ENCODE data around the gene RYR1. TPM values are rescaled to one million over a fixed set of nuclear protein-coding genes. Genes with fewer than 3 reads are reported as not detected.

RYR1 gene
- total RNA-seq, 2 experiments from 2014 or later, result 0.20 to 1.2 TPM

DNA sequence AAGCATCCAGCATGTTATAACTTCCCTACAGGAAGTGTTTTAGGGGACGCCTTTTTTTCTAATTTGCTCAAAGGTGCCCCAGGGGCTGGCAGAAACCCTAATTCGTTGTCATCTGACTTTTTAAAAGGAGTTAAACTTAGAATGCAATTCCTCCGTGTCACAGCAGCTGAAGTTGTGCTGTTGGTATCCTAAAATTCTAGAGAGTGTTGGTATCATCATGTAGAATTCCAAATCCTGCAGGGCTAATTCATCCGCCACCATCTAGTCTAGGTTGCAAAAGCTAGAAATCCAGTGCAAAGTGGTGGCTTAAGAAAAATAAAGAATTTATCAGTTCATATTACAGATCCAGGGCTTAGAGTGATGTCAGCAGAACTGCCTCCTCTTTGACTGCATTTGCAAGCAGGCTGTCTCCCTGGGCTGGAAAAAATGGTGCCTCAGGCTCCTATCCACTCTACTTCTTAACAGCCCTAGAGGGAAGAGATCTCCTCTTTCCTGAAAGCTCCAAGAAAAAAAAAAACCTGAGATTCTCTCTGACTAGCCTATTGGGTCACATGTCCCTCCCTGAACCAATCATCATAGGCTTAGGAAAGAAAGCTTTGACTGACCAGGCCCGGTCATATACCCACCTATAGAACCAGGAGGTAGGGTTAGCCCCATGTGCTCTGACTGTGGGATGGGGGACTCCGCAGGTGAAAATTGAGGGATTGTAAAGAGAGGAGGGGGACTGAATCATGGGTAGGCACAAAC lies 111.3 kb downstream of the RYR1 start:
- Mint-ChIP-seq H3K4me3 (no peak overlapping the region), H3K36me3 (ENCODE audit: low read depth) (no peaks in the 10 kb centered on the region), H3K9me3 (no peaks in the 10 kb centered on the region), H3K27me3 (no peaks in the 10 kb centered on the region), H3K27ac (peak overlapping the region; percentile 0), H3K4me1 (ENCODE audit: low read depth) (peaks cover 19% of the 10 kb centered on the region)
- Histone ChIP-seq H3K36me3 (ENCODE audit: insufficient read depth, low read length) (no peaks in the 10 kb centered on the region), H3K4me1 (ENCODE audit: insufficient read depth, low read length) (peaks cover 20% of the 10 kb centered on the region), H3K9me3 (ENCODE audit: control insufficient read depth in 1 of 2, insufficient read depth in 1 of 2, low read length in 2 of 2) (no peaks in the 10 kb centered on the region), H3K27me3 (ENCODE audit: control insufficient read depth in 1 of 2, insufficient read depth in 2 of 2, low read length in 2 of 2) (no peaks in the 10 kb centered on the region), H3K27ac (ENCODE audit: low read depth in 1 of 2, low read length in 2 of 2) (no peak overlapping the region), H3K4me3 (ENCODE audit: low read length) (no peak overlapping the region)
- TF ChIP-seq, protein P1, sequence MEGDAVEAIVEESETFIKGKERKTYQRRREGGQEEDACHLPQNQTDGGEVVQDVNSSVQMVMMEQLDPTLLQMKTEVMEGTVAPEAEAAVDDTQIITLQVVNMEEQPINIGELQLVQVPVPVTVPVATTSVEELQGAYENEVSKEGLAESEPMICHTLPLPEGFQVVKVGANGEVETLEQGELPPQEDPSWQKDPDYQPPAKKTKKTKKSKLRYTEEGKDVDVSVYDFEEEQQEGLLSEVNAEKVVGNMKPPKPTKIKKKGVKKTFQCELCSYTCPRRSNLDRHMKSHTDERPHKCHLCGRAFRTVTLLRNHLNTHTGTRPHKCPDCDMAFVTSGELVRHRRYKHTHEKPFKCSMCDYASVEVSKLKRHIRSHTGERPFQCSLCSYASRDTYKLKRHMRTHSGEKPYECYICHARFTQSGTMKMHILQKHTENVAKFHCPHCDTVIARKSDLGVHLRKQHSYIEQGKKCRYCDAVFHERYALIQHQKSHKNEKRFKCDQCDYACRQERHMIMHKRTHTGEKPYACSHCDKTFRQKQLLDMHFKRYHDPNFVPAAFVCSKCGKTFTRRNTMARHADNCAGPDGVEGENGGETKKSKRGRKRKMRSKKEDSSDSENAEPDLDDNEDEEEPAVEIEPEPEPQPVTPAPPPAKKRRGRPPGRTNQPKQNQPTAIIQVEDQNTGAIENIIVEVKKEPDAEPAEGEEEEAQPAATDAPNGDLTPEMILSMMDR (IDR thresholded peaks at IDR 0.05), result peak; percentile 81
- ATAC-seq (ENCODE audit: poor library complexity) (no peak), DNase-seq (peak in 3 of 14 experiments; percentile 40 to 85 (median 75))
- POLR2A ChIA-PET, result interaction anchor here (0.7 to 1.1 kb wide), 3 partner anchors 90 to 142 kb away, joined by 3 to 5 read pairs (median 3); partner anchors contain the start of gene FAM98C
- CTCF ChIA-PET, result interaction anchor here (0.8 to 1.6 kb wide), 3 partner anchors 30 to 90 kb away, joined by 3 to 5 read pairs (median 5); partner anchors contain the start of gene EIF3K
- intact Hi-C loops (cut with DNase I, micrococcal nuclease), result loop anchor here (1.0 to 10.0 kb wide), 8 partner anchors 15 to 386 kb away; partner anchors contain the start of genes EIF3K (in 1 of the 2), FAM98C (in 1 of the 2), MAP4K1 (in 1 of the 2) and MRPS12 (in 1 of the 2)

DNA sequence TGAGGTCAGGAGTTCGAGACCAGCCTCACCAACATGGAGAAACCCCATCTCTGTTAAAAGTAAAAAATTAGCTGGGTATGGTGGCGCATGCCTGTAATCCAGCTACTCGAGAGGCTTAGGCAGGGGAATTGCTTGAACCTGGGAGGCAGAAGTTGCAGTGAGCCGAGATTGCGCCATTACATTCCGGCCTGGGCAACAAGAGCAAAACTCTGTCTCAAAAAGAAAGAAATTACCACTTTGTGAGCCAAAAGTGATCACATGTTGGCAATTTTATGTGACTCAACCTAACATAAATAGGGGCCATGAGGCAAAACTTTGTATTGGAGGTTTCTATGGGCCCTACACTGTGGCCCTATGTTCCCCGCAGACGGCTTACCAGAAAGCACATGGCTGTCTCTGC lies 112.1 kb downstream of the RYR1 start:
- Mint-ChIP-seq H3K27ac (no peak overlapping the region), H3K4me1 (ENCODE audit: low read depth) (peaks cover 16% of the 10 kb centered on the region), H3K4me3 (no peak overlapping the region), H3K36me3 (ENCODE audit: low read depth) (no peaks in the 10 kb centered on the region), H3K27me3 (no peaks in the 10 kb centered on the region), H3K9me3 (no peaks in the 10 kb centered on the region)
- no peak for ATAC-seq (ENCODE audit: poor library complexity)
- no peak for DNase-seq
- TF ChIP-seq, protein P1 (IDR thresholded peaks at IDR 0.05), result no peak
- ChIA-PET CTCF (interaction anchor here (1.4 kb wide), 1 partner anchor 30 kb away, joined by 5 read pairs; no protein-coding TSS in a partner anchor), POLR2A (no interaction called here)
- H3K4me3 ChIP-seq (ENCODE audit: low read length), result no peak overlapping the region
- no peaks in the 10 kb centered on the region for H3K27me3 ChIP-seq (ENCODE audit: control insufficient read depth in 1 of 2, insufficient read depth in 2 of 2, low read length in 2 of 2)
- H3K4me1 ChIP-seq (ENCODE audit: insufficient read depth, low read length), result peaks cover 17% of the 10 kb centered on the region
- intact Hi-C loops (cut with DNase I, micrococcal nuclease), result loop anchor here in 1 of 2 experiments (2.0 to 10.0 kb wide), 5 partner anchors 31 to 385 kb away; partner anchors contain the start of genes EIF3K, FAM98C, MAP4K1 and MRPS12
- no peaks in the 10 kb centered on the region for H3K9me3 ChIP-seq (ENCODE audit: control insufficient read depth in 1 of 2, insufficient read depth in 1 of 2, low read length in 2 of 2)
- H3K36me3 ChIP-seq (ENCODE audit: insufficient read depth, low read length), result no peaks in the 10 kb centered on the region
- no peak overlapping the region for H3K27ac ChIP-seq (ENCODE audit: low read depth in 1 of 2, low read length in 2 of 2)

DNA sequence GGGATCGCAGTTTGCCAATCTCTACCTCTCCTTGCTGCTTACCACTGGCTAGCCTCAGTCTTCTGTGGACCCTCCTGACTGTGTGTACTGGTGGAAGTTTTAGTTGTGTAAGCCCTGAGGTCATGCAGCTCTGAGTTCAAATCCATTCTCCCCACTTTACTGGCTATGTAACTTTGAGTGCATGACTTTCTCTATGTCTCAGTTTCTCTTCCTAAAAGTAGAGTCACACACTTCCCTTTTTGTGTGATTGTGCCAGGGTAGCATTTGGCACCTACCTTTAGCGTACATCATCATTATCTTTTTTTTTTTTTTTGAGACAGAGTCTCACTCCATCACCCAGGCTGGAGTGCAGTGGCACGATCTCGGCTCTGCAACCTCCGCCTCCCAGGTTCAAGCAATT lies 113.9 kb downstream of the RYR1 start:
- intact Hi-C loops (cut with DNase I, micrococcal nuclease), result loop anchor here in 1 of 2 experiments (5.0 to 10.0 kb wide), 3 partner anchors 70 to 325 kb away; partner anchors contain the start of genes EIF3K, FAM98C and MAP4K1
- H3K4me1 Mint-ChIP-seq (ENCODE audit: low read depth), result peaks cover 16% of the 10 kb centered on the region
- Histone ChIP-seq H3K4me3 (ENCODE audit: low read length) (no peak overlapping the region), H3K27ac (ENCODE audit: low read depth in 1 of 2, low read length in 2 of 2) (no peak overlapping the region), H3K4me1 (ENCODE audit: insufficient read depth, low read length) (peaks cover 25% of the 10 kb centered on the region), H3K27me3 (ENCODE audit: control insufficient read depth in 1 of 2, insufficient read depth in 2 of 2, low read length in 2 of 2) (no peaks in the 10 kb centered on the region), H3K36me3 (ENCODE audit: insufficient read depth, low read length) (no peaks in the 10 kb centered on the region), H3K9me3 (ENCODE audit: control insufficient read depth in 1 of 2, insufficient read depth in 1 of 2, low read length in 2 of 2) (no peaks in the 10 kb centered on the region)
- TF ChIP-seq, protein P1 (IDR thresholded peaks at IDR 0.05), result no peak
- peaks cover 4% of the 10 kb centered on the region for H3K27me3 Mint-ChIP-seq
- no peak overlapping the region for H3K27ac Mint-ChIP-seq
- H3K4me3 Mint-ChIP-seq, result no peak overlapping the region
- CTCF ChIA-PET, result interaction anchor here (0.7 kb wide), 1 partner anchor 341 kb away, joined by 3 read pairs; no protein-coding TSS in a partner anchor
- H3K36me3 Mint-ChIP-seq (ENCODE audit: low read depth), result no peaks in the 10 kb centered on the region
- POLR2A ChIA-PET, result no interaction called here
- no peaks in the 10 kb centered on the region for H3K9me3 Mint-ChIP-seq
- DNase-seq (no peak), ATAC-seq (ENCODE audit: poor library complexity) (no peak)

Data from CD4-positive, alpha-beta T cell (primary cell).